ENCODE results near the gene MFGE8. TPM values are rescaled to one million over a fixed set of nuclear protein-coding genes. Genes with fewer than 3 reads are reported as not detected.
A peak's percentile ranks its signal among the peaks of the same experiment; 100 is the strongest.

The MFGE8 gene
- total RNA-seq, 1 experiment from 2014 or later = 118 TPM

- H3K4me3 ChIP-seq (ENCODE audit: low read depth, low read length, poor library complexity, severe bottlenecking) = peak overlapping the region; percentile 62
- BruUV-seq (replicated peaks) = no TSS peak
- CTCF ChIA-PET = no interaction called here
- no peak for TF ChIP-seq EZH2 (IDR thresholded peaks at IDR 0.05; ENCODE audit: borderline replicate concordance, low read depth, low read length, poor library complexity, severe bottlenecking)
- TF ChIP-seq CTCF (conservative IDR thresholded peaks at IDR 0.05; ENCODE audit: low read depth, low read length) = no peak
- POLR2A ChIA-PET (ENCODE audit: low non-redundant PET) = interaction anchor here (0.6 kb wide), 1 partner anchor 32 kb away, joined by 3 read pairs; no protein-coding TSS in a partner anchor
- no peaks in the 10 kb centered on the region for H3K27me3 ChIP-seq (replicated peaks; ENCODE audit: insufficient read depth, low read depth, low read length, poor library complexity)
- H3K36me3 ChIP-seq (ENCODE audit: insufficient read depth, low read length, poor library complexity, severe bottlenecking) = peaks cover 3% of the 10 kb centered on the region
- DNase-seq (ENCODE audit: low spot score) = no peak
- no peak overlapping the region for H3K27ac ChIP-seq (ENCODE audit: low read depth, low read length, poor library complexity, severe bottlenecking)
- H3K9me3 ChIP-seq (ENCODE audit: low read depth, low read length, poor library complexity, severe bottlenecking) = no peaks in the 10 kb centered on the region
- peaks cover 12% of the 10 kb centered on the region for H3K4me1 ChIP-seq (ENCODE audit: insufficient read depth, low read length, poor library complexity, severe bottlenecking)
- intact Hi-C loops (cut with micrococcal nuclease; ENCODE audit: unreplicated experiment) = no loop called here
These were observed 1.4 kb downstream of the MFGE8 start for GRCh38 chr15:88911766-88912118.

- TF ChIP-seq EZH2 (IDR thresholded peaks at IDR 0.05; ENCODE audit: borderline replicate concordance, low read depth, low read length, poor library complexity, severe bottlenecking) (no peak), CTCF (conservative IDR thresholded peaks at IDR 0.05; ENCODE audit: low read depth, low read length) (no peak)
- H3K4me3 ChIP-seq (ENCODE audit: low read depth, low read length, poor library complexity, severe bottlenecking) = no peak overlapping the region
- peaks cover 3% of the 10 kb centered on the region for H3K36me3 ChIP-seq (ENCODE audit: insufficient read depth, low read length, poor library complexity, severe bottlenecking)
- no peaks in the 10 kb centered on the region for H3K27me3 ChIP-seq (replicated peaks; ENCODE audit: insufficient read depth, low read depth, low read length, poor library complexity)
- intact Hi-C loops (cut with micrococcal nuclease; ENCODE audit: unreplicated experiment) = no loop called here
- no TSS peak for BruUV-seq (replicated peaks)
- DNase-seq (ENCODE audit: low spot score) = no peak
- peaks cover 12% of the 10 kb centered on the region for H3K4me1 ChIP-seq (ENCODE audit: insufficient read depth, low read length, poor library complexity, severe bottlenecking)
- ChIA-PET CTCF (no interaction called here), POLR2A (ENCODE audit: low non-redundant PET) (no interaction called here)
- H3K9me3 ChIP-seq (ENCODE audit: low read depth, low read length, poor library complexity, severe bottlenecking) = no peaks in the 10 kb centered on the region
- no peak overlapping the region for H3K27ac ChIP-seq (ENCODE audit: low read depth, low read length, poor library complexity, severe bottlenecking)
These were observed 3.0 kb downstream of the MFGE8 start for GRCh38 chr15:88909956-88910831.

GRCh38 chr15:88908697-88909621, 4.2 kb downstream of the MFGE8 start:
- DNase-seq (ENCODE audit: low spot score) = no peak
- ChIA-PET CTCF (interaction anchor here (0.5 kb wide), 1 partner anchor 66 kb away, joined by 8 read pairs; no protein-coding TSS in a partner anchor), POLR2A (ENCODE audit: low non-redundant PET) (no interaction called here)
- TF ChIP-seq EZH2 (IDR thresholded peaks at IDR 0.05; ENCODE audit: borderline replicate concordance, low read depth, low read length, poor library complexity, severe bottlenecking) (no peak), CTCF (conservative IDR thresholded peaks at IDR 0.05; ENCODE audit: low read depth, low read length) (no peak)
- Histone ChIP-seq H3K27me3 (replicated peaks; ENCODE audit: insufficient read depth, low read depth, low read length, poor library complexity) (no peaks in the 10 kb centered on the region), H3K27ac (ENCODE audit: low read depth, low read length, poor library complexity, severe bottlenecking) (no peak overlapping the region), H3K36me3 (ENCODE audit: insufficient read depth, low read length, poor library complexity, severe bottlenecking) (peaks cover 3% of the 10 kb centered on the region), H3K4me3 (ENCODE audit: low read depth, low read length, poor library complexity, severe bottlenecking) (no peak overlapping the region), H3K9me3 (ENCODE audit: low read depth, low read length, poor library complexity, severe bottlenecking) (no peaks in the 10 kb centered on the region), H3K4me1 (ENCODE audit: insufficient read depth, low read length, poor library complexity, severe bottlenecking) (peaks cover 16% of the 10 kb centered on the region)
- intact Hi-C loops (cut with micrococcal nuclease; ENCODE audit: unreplicated experiment) = no loop called here
- BruUV-seq (replicated peaks) = no TSS peak

All from A673 (cell line).